Activated CD4-positive, alpha-beta T cell treated with anti-CD3 and anti-CD28 coated beads, Interleukin-2, amount 10 ng/mL, durations not matched to agents 24 days and 14 days (primary cell): ENCODE measurements around the gene PAM. TPM values are rescaled to one million over a fixed set of nuclear protein-coding genes. Genes with fewer than 3 reads are reported as not detected.

Experiments used
- DNase-seq: peaks from one replicate; pipeline ENCODE4 v3.0.0; 2022
- H3K27ac Mint-ChIP-seq: one replicate; pipeline ENCODE4 v1.8.0; 2022; ENCODE audit warnings: mild to moderate bottlenecking, mixed read lengths
- H3K27me3 Mint-ChIP-seq: one replicate; pipeline ENCODE4 v1.8.0; 2022; ENCODE audit warnings: mixed read lengths
- H3K36me3 Mint-ChIP-seq: one replicate; pipeline ENCODE4 v1.8.0; 2022; ENCODE audit warnings: low read depth, mild to moderate bottlenecking, mixed read lengths
- H3K4me1 Mint-ChIP-seq: one replicate; pipeline ENCODE4 v1.8.0; 2021; ENCODE audit warnings: mixed read lengths
- H3K4me3 Mint-ChIP-seq: one replicate; pipeline ENCODE4 v1.8.0; 2022; ENCODE audit warnings: mild to moderate bottlenecking, moderate library complexity, mixed read lengths
- H3K9me3 Mint-ChIP-seq: one replicate; pipeline ENCODE4 v1.8.0; 2021; ENCODE audit warnings: mixed read lengths
- intact Hi-C: fragments of 100-400 bp; cut with micrococcal nuclease; formaldehyde crosslinking; loops from one replicate; pipeline ENCODE4 v1.15.1; 2023
- total RNA-seq: library from RNA; stranded (reverse); gene quantifications from 2 replicates; pipeline ENCODE4 v1.2.3, GENCODE V29; 2022

PAM gene
- total RNA-seq, 1 donor from 2014 or later = 72.2 TPM

- Mint-ChIP-seq H3K4me3 (no peak overlapping the region), H3K27ac (no peak overlapping the region), H3K9me3 (peaks cover 10% of the 10 kb centered on the region), H3K27me3 (peaks cover 18% of the 10 kb centered on the region), H3K4me1 (peaks cover 5% of the 10 kb centered on the region), H3K36me3 (peaks cover 34% of the 10 kb centered on the region)
- intact Hi-C loops = no loop called here
- DNase-seq = no peak
Measured at GRCh38 chr5:102869230-102869629, 114.1 kb downstream of the PAM start.

DNA sequence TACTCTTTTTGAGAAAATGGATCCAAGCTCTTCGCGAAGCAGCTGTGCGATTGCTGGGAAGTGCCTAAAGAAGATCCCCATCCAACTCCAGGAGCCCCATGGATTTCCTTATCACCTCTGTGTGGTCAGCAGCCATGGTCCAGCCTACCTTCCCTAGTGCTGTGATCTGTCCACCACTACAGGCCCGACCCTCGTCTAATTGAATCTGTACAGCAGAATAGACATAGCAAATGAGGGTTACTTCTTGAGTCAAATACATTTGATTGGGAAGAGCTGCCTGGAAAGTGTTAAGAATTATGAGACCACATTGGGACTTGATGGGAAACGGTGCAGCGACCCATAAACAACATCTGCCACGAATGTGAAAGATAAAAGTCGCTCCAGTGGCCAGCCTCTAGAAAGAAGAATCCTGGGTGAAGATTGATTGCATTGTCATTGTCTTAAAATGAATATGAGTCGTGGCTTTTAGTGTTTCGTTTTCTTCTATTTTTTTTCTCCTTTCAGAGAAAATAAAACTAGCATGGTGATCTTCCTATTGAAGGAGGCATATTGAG lies 118.4 kb downstream of the PAM start:
- peaks cover 3% of the 10 kb centered on the region for H3K4me1 Mint-ChIP-seq
- no peak overlapping the region for H3K27ac Mint-ChIP-seq
- peaks cover 23% of the 10 kb centered on the region for H3K36me3 Mint-ChIP-seq
- H3K9me3 Mint-ChIP-seq = peaks cover 10% of the 10 kb centered on the region
- intact Hi-C loops = no loop called here
- no peaks in the 10 kb centered on the region for H3K27me3 Mint-ChIP-seq
- H3K4me3 Mint-ChIP-seq = no peak overlapping the region
- no peak for DNase-seq

DNA sequence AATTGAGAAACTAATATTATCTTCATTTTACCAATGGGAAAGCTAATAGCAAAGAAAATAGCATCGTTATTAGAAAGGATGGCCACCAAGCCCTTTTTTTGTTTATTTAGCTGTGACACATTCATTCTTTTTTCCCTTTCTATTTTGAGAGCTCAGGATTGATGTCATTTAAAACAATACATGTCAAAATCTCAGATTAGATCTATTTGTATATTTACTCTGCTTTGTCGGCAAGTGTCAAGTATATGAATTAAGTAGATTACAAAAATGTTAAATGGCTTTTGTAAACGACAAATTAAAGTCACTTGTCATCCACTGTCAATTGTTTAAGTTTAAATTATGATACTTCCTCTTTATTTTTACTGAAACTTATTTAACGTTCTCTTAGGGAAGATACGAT lies 118.9 kb downstream of the PAM start:
- Mint-ChIP-seq H3K27me3 (no peaks in the 10 kb centered on the region), H3K9me3 (peaks cover 9% of the 10 kb centered on the region), H3K4me1 (peaks cover 3% of the 10 kb centered on the region), H3K36me3 (peaks cover 22% of the 10 kb centered on the region), H3K4me3 (no peak overlapping the region), H3K27ac (no peak overlapping the region)
- intact Hi-C loops = no loop called here
- DNase-seq = no peak

DNA sequence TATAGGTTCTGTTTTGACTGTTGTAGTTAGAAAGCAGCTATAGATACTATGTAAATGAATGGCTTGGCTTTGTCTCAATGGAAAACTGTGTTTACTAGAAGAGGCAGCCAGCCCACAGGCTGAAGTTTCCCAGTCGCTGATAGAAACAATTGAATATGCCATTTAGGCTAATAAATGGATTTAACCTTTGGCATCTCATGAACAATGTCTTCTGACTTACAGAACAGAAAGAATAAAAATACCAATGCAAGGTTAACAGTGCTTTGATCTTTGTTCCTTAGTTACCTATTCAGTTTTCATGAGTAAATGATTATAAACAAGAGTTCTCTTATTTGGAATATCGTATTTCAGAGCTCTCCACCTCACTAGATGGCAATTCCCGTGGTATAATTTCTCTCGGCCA lies 120.6 kb downstream of the PAM start:
- Mint-ChIP-seq H3K36me3 (peaks cover 17% of the 10 kb centered on the region), H3K9me3 (peaks cover 5% of the 10 kb centered on the region), H3K27ac (no peak overlapping the region), H3K4me3 (no peak overlapping the region), H3K4me1 (peaks cover 3% of the 10 kb centered on the region), H3K27me3 (no peaks in the 10 kb centered on the region)
- DNase-seq = no peak
- intact Hi-C loops = no loop called here

DNA sequence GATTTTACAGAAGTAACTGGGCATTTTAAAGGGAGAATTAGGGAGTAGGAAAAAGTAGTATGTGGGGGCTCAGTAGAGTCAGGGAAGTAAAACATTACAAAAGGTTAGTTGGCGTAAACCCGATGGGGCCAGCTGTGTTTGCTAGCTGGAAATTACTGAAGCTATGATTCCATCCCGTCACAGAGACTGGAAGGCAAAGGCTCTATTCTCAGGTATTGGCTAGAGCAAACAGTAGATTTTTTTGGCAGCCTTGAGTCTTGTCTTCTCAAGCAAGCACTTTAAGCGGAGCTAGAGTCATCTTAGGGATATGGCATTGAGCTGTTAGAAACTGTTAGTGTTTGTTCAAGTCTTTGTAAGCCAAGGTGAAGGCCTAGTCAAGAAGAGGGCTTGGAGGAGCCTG lies 121.5 kb downstream of the PAM start:
- Mint-ChIP-seq H3K4me3 (no peak overlapping the region), H3K27me3 (no peaks in the 10 kb centered on the region), H3K9me3 (peaks cover 5% of the 10 kb centered on the region), H3K36me3 (peaks cover 17% of the 10 kb centered on the region), H3K4me1 (peaks cover 3% of the 10 kb centered on the region), H3K27ac (no peak overlapping the region)
- no peak for DNase-seq
- intact Hi-C loops = no loop called here

DNA sequence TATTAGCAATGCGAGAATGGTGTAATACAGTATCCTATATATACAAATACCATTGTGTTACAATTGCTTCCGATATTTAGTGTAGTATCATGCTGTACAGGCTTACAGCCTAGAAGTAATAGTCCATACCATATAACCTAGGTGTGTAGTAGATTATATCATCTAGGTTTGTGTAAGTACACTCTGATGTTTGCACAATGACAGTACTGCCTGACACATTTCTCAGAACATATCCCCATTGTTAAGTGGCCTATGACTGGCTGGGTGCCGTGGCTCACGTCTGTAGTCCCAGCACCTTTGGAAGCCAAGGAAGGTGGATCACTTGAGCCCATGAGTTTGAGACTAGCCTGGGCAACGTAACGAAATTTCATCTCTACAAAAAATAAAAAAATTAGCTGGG lies 124.6 kb downstream of the PAM start:
- no peaks in the 10 kb centered on the region for H3K27me3 Mint-ChIP-seq
- H3K27ac Mint-ChIP-seq = no peak overlapping the region
- no peak for DNase-seq

DNA sequence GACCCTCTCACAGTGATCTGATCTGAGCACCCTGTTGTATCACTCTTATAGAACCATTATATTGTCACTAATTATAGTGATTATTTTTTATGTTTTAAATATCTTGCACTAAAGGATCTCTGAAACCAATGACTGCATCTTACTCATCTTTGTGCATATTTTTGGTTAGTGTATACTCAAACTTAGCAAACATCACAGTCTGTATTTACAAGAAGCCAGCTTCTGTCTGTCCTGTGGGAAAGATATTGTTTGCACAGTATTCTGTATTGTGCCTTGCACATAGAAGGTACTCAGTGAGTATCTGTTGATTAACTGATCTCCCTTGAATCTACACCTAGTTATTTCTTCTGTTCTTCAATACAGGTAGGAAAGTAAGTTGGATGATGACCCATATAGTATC lies 131.5 kb downstream of the PAM start:
- H3K27ac Mint-ChIP-seq = no peak overlapping the region
- H3K4me3 Mint-ChIP-seq = no peak overlapping the region
- H3K36me3 Mint-ChIP-seq = peaks cover 13% of the 10 kb centered on the region
- DNase-seq = no peak
- no peaks in the 10 kb centered on the region for H3K27me3 Mint-ChIP-seq
- H3K4me1 Mint-ChIP-seq = peaks cover 4% of the 10 kb centered on the region
- intact Hi-C loops = no loop called here
- H3K9me3 Mint-ChIP-seq = peaks cover 6% of the 10 kb centered on the region

More for the DNA sequence above, 124.6 kb downstream of the PAM start:
- peaks cover 19% of the 10 kb centered on the region for H3K36me3 Mint-ChIP-seq
- peaks cover 4% of the 10 kb centered on the region for H3K4me1 Mint-ChIP-seq
- no peak overlapping the region for H3K4me3 Mint-ChIP-seq
- intact Hi-C loops = no loop called here
- H3K9me3 Mint-ChIP-seq = peaks cover 10% of the 10 kb centered on the region

DNA sequence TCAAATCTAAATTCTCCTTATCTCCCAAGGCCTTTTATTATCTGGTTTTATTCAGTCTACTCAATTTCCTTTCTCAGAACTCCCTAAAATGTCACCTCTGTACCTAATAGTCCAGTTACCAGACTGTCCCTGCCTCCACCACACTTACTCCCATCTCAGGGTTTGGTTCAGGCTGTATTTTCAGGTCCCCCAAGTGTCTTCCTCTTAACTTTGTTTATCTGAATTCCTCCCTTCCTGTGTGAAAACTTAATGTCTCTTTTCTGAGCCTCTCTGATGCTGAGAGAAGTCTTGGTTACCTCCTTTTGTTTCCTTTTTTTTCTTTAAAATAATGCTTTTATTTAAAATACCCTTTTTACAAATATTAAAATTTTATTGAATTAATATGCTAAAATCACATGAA lies 133.4 kb downstream of the PAM start:
- no peaks in the 10 kb centered on the region for H3K27me3 Mint-ChIP-seq
- no peaks in the 10 kb centered on the region for H3K9me3 Mint-ChIP-seq
- peaks cover 5% of the 10 kb centered on the region for H3K36me3 Mint-ChIP-seq
- intact Hi-C loops = no loop called here
- H3K27ac Mint-ChIP-seq = peak overlapping the region; percentile 1
- no peak overlapping the region for H3K4me3 Mint-ChIP-seq
- H3K4me1 Mint-ChIP-seq = peaks cover 2% of the 10 kb centered on the region
- no peak for DNase-seq

- peaks cover 2% of the 10 kb centered on the region for H3K4me1 Mint-ChIP-seq
- DNase-seq = no peak
- no peaks in the 10 kb centered on the region for H3K27me3 Mint-ChIP-seq
- no peak overlapping the region for H3K27ac Mint-ChIP-seq
- intact Hi-C loops = no loop called here
- peaks cover 5% of the 10 kb centered on the region for H3K36me3 Mint-ChIP-seq
- no peak overlapping the region for H3K4me3 Mint-ChIP-seq
- no peaks in the 10 kb centered on the region for H3K9me3 Mint-ChIP-seq
Measured at GRCh38 chr5:102889033-102889432, 133.9 kb downstream of the PAM start.

DNA sequence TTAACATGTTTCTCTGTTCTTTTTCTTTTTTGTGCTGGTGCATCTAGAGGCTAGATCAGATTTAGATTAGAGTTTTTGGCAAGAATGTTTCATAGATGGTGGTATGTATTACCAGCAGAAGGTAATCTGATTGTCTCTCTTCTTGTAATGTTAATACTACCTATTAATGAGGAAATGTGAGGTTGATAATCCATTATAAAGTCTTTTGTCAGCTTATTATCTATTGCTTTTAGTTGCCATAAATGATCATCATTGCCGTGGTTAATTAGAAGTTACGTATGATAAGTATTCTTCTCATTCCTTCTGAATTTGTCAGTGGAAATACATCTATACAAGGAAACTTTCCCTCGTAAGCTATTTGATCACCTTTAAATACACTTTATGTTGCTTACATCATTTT lies 135.0 kb downstream of the PAM start:
- H3K4me3 Mint-ChIP-seq = no peak overlapping the region

GRCh38 chr5:102891175-102891574 lies 136.1 kb downstream of the PAM start:
- DNase-seq = no peak
- H3K27me3 Mint-ChIP-seq = no peaks in the 10 kb centered on the region
- intact Hi-C loops = no loop called here
- no peak overlapping the region for H3K27ac Mint-ChIP-seq
- H3K4me3 Mint-ChIP-seq = no peak overlapping the region
- no peaks in the 10 kb centered on the region for H3K9me3 Mint-ChIP-seq
- H3K36me3 Mint-ChIP-seq = peaks cover 5% of the 10 kb centered on the region
- peaks cover 2% of the 10 kb centered on the region for H3K4me1 Mint-ChIP-seq

More for the DNA sequence above, 135.0 kb downstream of the PAM start:
- Mint-ChIP-seq H3K27ac (no peak overlapping the region), H3K36me3 (peaks cover 5% of the 10 kb centered on the region), H3K27me3 (no peaks in the 10 kb centered on the region), H3K9me3 (no peaks in the 10 kb centered on the region), H3K4me1 (peaks cover 2% of the 10 kb centered on the region)
- intact Hi-C loops = no loop called here
- no peak for DNase-seq

DNA sequence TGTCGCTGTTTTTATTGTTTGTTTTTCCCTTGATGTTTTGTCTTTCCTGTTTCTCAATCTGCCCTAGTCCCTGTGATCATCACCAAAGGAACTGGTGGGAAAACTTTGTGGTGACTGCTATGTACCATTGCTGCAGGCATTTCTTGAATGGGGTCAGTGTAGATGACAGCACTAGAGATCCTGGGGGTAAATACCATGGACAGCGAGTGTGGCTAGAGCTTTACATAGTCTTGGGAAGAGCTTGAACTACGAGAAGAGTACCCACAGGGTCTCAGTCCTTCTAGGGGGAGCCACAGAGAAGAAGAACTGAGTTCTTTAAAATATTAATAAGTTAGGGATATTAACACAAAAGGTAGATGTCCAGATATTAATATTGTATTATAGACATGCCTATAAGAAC lies 138.8 kb downstream of the PAM start:
- intact Hi-C loops = no loop called here
- no peak for DNase-seq
- no peaks in the 10 kb centered on the region for H3K27me3 Mint-ChIP-seq
- H3K36me3 Mint-ChIP-seq = no peaks in the 10 kb centered on the region
- no peak overlapping the region for H3K27ac Mint-ChIP-seq
- H3K4me1 Mint-ChIP-seq = no peaks in the 10 kb centered on the region
- H3K4me3 Mint-ChIP-seq = no peak overlapping the region
- no peaks in the 10 kb centered on the region for H3K9me3 Mint-ChIP-seq

DNA sequence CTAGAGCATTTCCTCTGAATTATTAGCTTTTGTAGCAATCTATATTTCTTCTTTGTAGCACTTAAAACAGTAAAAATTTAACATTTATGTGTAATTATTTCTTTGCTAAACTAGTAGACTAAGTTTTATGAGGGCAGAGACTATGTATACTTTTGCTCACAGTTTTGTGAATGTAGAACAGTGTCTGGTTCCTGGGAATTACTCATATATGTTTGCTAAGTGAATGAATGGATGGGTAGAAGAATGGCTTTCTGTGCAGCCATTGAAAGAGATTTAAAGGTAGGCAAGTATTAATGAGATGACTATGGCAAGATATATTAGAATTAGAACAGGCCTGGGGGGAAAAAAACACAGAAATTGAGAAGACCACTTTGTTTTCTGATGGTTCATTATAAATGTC lies 140.1 kb downstream of the PAM start:
- Mint-ChIP-seq H3K4me1 (no peaks in the 10 kb centered on the region), H3K27me3 (no peaks in the 10 kb centered on the region), H3K36me3 (no peaks in the 10 kb centered on the region), H3K9me3 (no peaks in the 10 kb centered on the region), H3K27ac (no peak overlapping the region), H3K4me3 (no peak overlapping the region)
- DNase-seq = no peak
- intact Hi-C loops = no loop called here

- DNase-seq = no peak
- Mint-ChIP-seq H3K36me3 (no peaks in the 10 kb centered on the region), H3K4me1 (no peaks in the 10 kb centered on the region), H3K9me3 (no peaks in the 10 kb centered on the region), H3K27ac (no peak overlapping the region), H3K27me3 (no peaks in the 10 kb centered on the region), H3K4me3 (no peak overlapping the region)
- intact Hi-C loops = no loop called here
Measured at GRCh38 chr5:102895976-102896375, 140.9 kb downstream of the PAM start.

DNA sequence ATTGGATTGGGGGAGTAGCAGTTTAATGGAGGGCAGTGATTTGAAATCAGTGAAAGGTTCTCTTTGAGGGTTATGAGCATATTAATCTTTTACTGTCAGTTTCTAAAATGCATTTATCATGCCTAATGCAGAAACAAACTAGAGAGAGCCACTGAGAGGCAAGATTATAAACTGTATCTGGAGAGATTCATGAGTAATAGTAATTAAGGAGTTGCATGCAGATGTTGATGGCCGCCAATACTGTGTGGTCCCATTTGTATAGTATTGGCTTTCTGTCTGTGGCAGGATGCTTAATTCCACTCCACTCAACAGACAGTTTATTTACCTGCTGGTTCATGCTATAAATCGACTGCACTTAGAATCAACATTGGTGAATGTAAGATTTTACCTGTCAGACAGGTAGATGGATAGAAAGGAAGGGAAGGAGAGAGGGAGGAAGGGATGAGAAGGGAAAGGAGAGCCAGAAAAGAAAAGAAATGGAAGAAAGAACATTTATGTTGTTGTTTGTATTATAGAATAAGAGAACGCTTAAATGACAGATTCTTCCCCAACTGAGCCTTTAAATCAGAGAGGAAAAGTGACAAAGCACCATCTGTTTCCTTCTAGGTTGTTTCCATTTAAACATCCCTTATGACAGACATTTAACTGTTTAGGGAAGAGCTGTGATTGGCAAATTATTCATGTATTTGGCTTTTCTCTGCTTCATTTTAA lies 146.5 kb downstream of the PAM start:
- intact Hi-C loops = no loop called here
- no peaks in the 10 kb centered on the region for H3K4me1 Mint-ChIP-seq
- H3K27me3 Mint-ChIP-seq = no peaks in the 10 kb centered on the region
- H3K36me3 Mint-ChIP-seq = peaks cover 6% of the 10 kb centered on the region
- no peak for DNase-seq
- H3K9me3 Mint-ChIP-seq = no peaks in the 10 kb centered on the region
- H3K27ac Mint-ChIP-seq = no peak overlapping the region
- no peak overlapping the region for H3K4me3 Mint-ChIP-seq
